Naive thymus-derived CD4-positive, alpha-beta T cell (primary cell): ENCODE data around the gene CYP1A2. TPM values are rescaled to one million over a fixed set of nuclear protein-coding genes. Genes with fewer than 3 reads are reported as not detected.
"Not testable (repeated sequence)": the region's sequence is repeated elsewhere in the genome, so short reads cannot be mapped to it uniquely, and the experiment has no call there.

Experiments used
- ATAC-seq: fragments of 150-1000 bp; cut with Tn5 transposase; 2 replicates; pipeline ENCODE4 v1.10.0; 2021; ENCODE audit warnings: mild to moderate bottlenecking, moderate library complexity
- CTCF ChIA-PET: fragments of 350-600 bp; sonication (Branson Sonifier 250); formaldehyde crosslinking; loops from one replicate; lab custom pipeline; 2021; ENCODE audit warnings: antibody characterized with exemption; lab: Charles Lee
- POLR2A ChIA-PET: fragments of 350-600 bp; sonication (Branson Sonifier 250); formaldehyde crosslinking; loops from one replicate; lab custom pipeline; 2021; ENCODE audit warnings: antibody characterized with exemption, inconsistent platforms; lab: Charles Lee
- DNase-seq, 9 donors: peaks; one replicate each; pipeline versions ENCODE4 v3.0.0 to v3.0.0-alpha.2; 2020 to 2022; ENCODE audit warnings: mixed read lengths in 1 of 9
- H3K27ac ChIP-seq: one replicate; pipeline ENCODE4 v1.7.0; 2013; ENCODE audit warnings: mild to moderate bottlenecking, low read depth, low read length, moderate library complexity
- H3K27me3 ChIP-seq, 2 donors: one replicate each; pipeline ENCODE4 v1.7.0; 2013; ENCODE audit warnings: low read length in 2 of 2, mild to moderate bottlenecking in 2 of 2, moderate library complexity in 2 of 2; ENCODE audit not compliant: control insufficient read depth in 2 of 2, insufficient read depth in 2 of 2
- H3K36me3 ChIP-seq, 3 experiments: 1 replicate in 2 of 3; 2 replicates in 1 of 3; pipeline ENCODE4 v1.7.0; 2013; ENCODE audit warnings: low read length in 3 of 3, mild to moderate bottlenecking in 3 of 3, moderate library complexity in 1 of 3; ENCODE audit not compliant: insufficient read depth in 3 of 3, control insufficient read depth in 2 of 3
- H3K4me1 ChIP-seq, 2 donors: one replicate each; pipeline ENCODE4 v1.7.0; 2013; ENCODE audit warnings: low read length in 2 of 2, mild to moderate bottlenecking in 2 of 2, moderate library complexity in 1 of 2; ENCODE audit not compliant: control insufficient read depth in 2 of 2, insufficient read depth in 2 of 2
- H3K4me3 ChIP-seq: 2 replicates; pipeline ENCODE4 v1.7.0; 2013; ENCODE audit warnings: mild to moderate bottlenecking, low read length
- H3K9me3 ChIP-seq, 3 experiments: 1 replicate in 2 of 3; 2 replicates in 1 of 3; pipeline ENCODE4 v1.7.0; 2013; ENCODE audit warnings: low read length in 3 of 3; ENCODE audit not compliant: control insufficient read depth in 2 of 3
- H3K27ac Mint-ChIP-seq, 9 donors: one replicate each; pipeline ENCODE4 v1.8.0; 2020 to 2022; ENCODE audit warnings: mixed read lengths in 9 of 9, mild to moderate bottlenecking in 8 of 9, moderate library complexity in 5 of 9, inconsistent platforms in 2 of 9
- H3K27me3 Mint-ChIP-seq, 5 donors: one replicate each; pipeline ENCODE4 v1.8.0; 2021 to 2022; ENCODE audit warnings: mixed read lengths in 5 of 5, mild to moderate bottlenecking in 1 of 5
- H3K36me3 Mint-ChIP-seq, 5 donors: one replicate each; pipeline ENCODE4 v1.8.0; 2020 to 2022; ENCODE audit warnings: mixed read lengths in 5 of 5, mild to moderate bottlenecking in 3 of 5, inconsistent platforms in 1 of 5
- H3K4me1 Mint-ChIP-seq, 7 donors: one replicate each; pipeline ENCODE4 v1.8.0; 2020 to 2022; ENCODE audit warnings: mixed read lengths in 7 of 7, mild to moderate bottlenecking in 3 of 7, inconsistent platforms in 1 of 7
- H3K4me3 Mint-ChIP-seq, 10 donors: one replicate each; pipeline ENCODE4 v1.8.0; 2020 to 2022; ENCODE audit warnings: mild to moderate bottlenecking in 10 of 10, mixed read lengths in 10 of 10, moderate library complexity in 6 of 10, inconsistent platforms in 2 of 10
- H3K9me3 Mint-ChIP-seq, 11 donors: one replicate each; pipeline ENCODE4 v1.8.0; 2020 to 2022; ENCODE audit warnings: mixed read lengths in 11 of 11, mild to moderate bottlenecking in 4 of 11, inconsistent platforms in 1 of 11, moderate library complexity in 1 of 11
- intact Hi-C, 2 donors: fragments of 100-400 bp; cut with micrococcal nuclease; formaldehyde crosslinking; loops; one replicate each; pipeline ENCODE4 v1.15.1; 2023
- polyA plus RNA-seq, 2 donors: library from polyadenylated mRNA; unstranded; fragments of 300-500 nt; fragmentation: Illumina TruSeq; gene quantifications; one replicate each; pipeline ENCODE4 v1.2.3, GENCODE V29; 2021
- total RNA-seq, 6 experiments: library from RNA in 5 of 6; stranded (reverse) in 5 of 6; gene quantifications; 1 replicate in 5 of 6; 2 replicates in 1 of 6; pipeline ENCODE4 v1.2.3 and lab custom pipeline; 2021 to 2026

CYP1A2 gene
- total and polyA plus RNA-seq, 7 experiments from 2014 or later = not detected

GRCh38 chr15:74725845-74726773 lies 22.5 kb upstream of the CYP1A2 start:
- Mint-ChIP-seq H3K9me3 (peaks cover 0 to 2% (median 0%) of the 10 kb centered on the region in 11 donors), H3K4me3 (peak overlapping the region; percentile 71 to 86 (median 78)), H3K27me3 (peaks cover 0 to 38% (median 7%) of the 10 kb centered on the region in 5 donors), H3K4me1 (peaks cover 4 to 12% (median 7%) of the 10 kb centered on the region in 7 donors), H3K27ac (peak overlapping the region in 1 of 9 donors; percentile 8), H3K36me3 (peaks cover 0 to 5% (median 0%) of the 10 kb centered on the region in 5 donors)
- peak; percentile 80 for ATAC-seq
- ChIA-PET CTCF (interaction anchor here (0.6 to 0.7 kb wide), 2 partner anchors 21 to 43 kb away, joined by 3 to 4 read pairs; no protein-coding TSS in a partner anchor), POLR2A (interaction anchor here (1.5 kb wide), 1 partner anchor 11 kb away, joined by 3 read pairs; no protein-coding TSS in a partner anchor)
- intact Hi-C loops = loop anchor here in 1 of 2 donors (1.0 kb wide), 2 partner anchors 14 to 30 kb away; partner anchors contain the start of gene EDC3
- Histone ChIP-seq H3K4me3 (peak overlapping the region; percentile 64), H3K27me3 (no peaks in the 10 kb centered on the region), H3K4me1 (peaks cover 3 to 6% of the 10 kb centered on the region in 2 donors), H3K9me3 (no peaks in the 10 kb centered on the region), H3K36me3 (no peaks in the 10 kb centered on the region), H3K27ac (peak overlapping the region; percentile 42)
- peak; percentile 22 to 65 (median 41) for DNase-seq

GRCh38 chr15:74726774-74727164 lies 21.9 kb upstream of the CYP1A2 start:
- H3K9me3 ChIP-seq = no peaks in the 10 kb centered on the region
- DNase-seq = peak in 1 of 9 donors; percentile 5
- Mint-ChIP-seq H3K9me3 (peaks cover 0 to 2% (median 0%) of the 10 kb centered on the region in 11 donors), H3K27ac (peak overlapping the region in 2 of 9 donors; percentile 6 to 8), H3K4me1 (peaks cover 4 to 12% (median 7%) of the 10 kb centered on the region in 7 donors), H3K4me3 (peak overlapping the region; percentile 66 to 86 (median 74)), H3K27me3 (peaks cover 0 to 43% (median 7%) of the 10 kb centered on the region in 5 donors), H3K36me3 (peaks cover 0 to 5% (median 0%) of the 10 kb centered on the region in 5 donors)
- H3K4me1 ChIP-seq = peaks cover 3 to 6% of the 10 kb centered on the region in 2 donors
- ChIA-PET POLR2A (interaction anchor here (1.5 kb wide), 1 partner anchor 11 kb away, joined by 3 read pairs; no protein-coding TSS in a partner anchor), CTCF (interaction anchor here (0.7 kb wide), 1 partner anchor 22 kb away, joined by 3 read pairs; no protein-coding TSS in a partner anchor)
- peak overlapping the region; percentile 64 for H3K4me3 ChIP-seq
- no peak for ATAC-seq
- no peak overlapping the region for H3K27ac ChIP-seq
- intact Hi-C loops = loop anchor here in 1 of 2 donors (1.0 kb wide), 2 partner anchors 14 to 30 kb away; partner anchors contain the start of gene EDC3
- H3K36me3 ChIP-seq = no peaks in the 10 kb centered on the region
- no peaks in the 10 kb centered on the region for H3K27me3 ChIP-seq

- intact Hi-C loops = no loop called here
Observed at GRCh38 chr15:74727727-74728126, 20.9 kb upstream of the CYP1A2 start.

GRCh38 chr15:74728699-74729098 lies 19.9 kb upstream of the CYP1A2 start:
- CTCF ChIA-PET, H3K27ac Mint-ChIP-seq, H3K4me1 ChIP-seq, intact Hi-C loops, H3K9me3 ChIP-seq, H3K27me3 ChIP-seq, DNase-seq, H3K4me3 Mint-ChIP-seq, H3K9me3 Mint-ChIP-seq, H3K4me3 ChIP-seq, ATAC-seq, H3K27ac ChIP-seq, POLR2A ChIA-PET, H3K36me3 Mint-ChIP-seq, H3K36me3 ChIP-seq: not testable (repeated sequence)
- peaks cover 4 to 12% (median 7%) of the 10 kb centered on the region in 7 donors for H3K4me1 Mint-ChIP-seq
- H3K27me3 Mint-ChIP-seq = peaks cover 0 to 40% (median 9%) of the 10 kb centered on the region in 5 donors

More at GRCh38 chr15:74727727-74728126, 20.9 kb upstream of the CYP1A2 start:
- Mint-ChIP-seq H3K27me3 (peaks cover 0 to 44% (median 7%) of the 10 kb centered on the region in 5 donors), H3K4me1 (peaks cover 4 to 12% (median 7%) of the 10 kb centered on the region in 7 donors), H3K4me3 (peak overlapping the region in 6 of 10 donors; percentile 13 to 84 (median 56)), H3K9me3 (peaks cover 0 to 2% (median 0%) of the 10 kb centered on the region in 11 donors), H3K36me3 (peaks cover 0 to 5% (median 0%) of the 10 kb centered on the region in 5 donors), H3K27ac (no peak overlapping the region)
- no peaks in the 10 kb centered on the region for H3K36me3 ChIP-seq
- H3K27ac ChIP-seq = no peak overlapping the region
- POLR2A ChIA-PET = no interaction called here
- H3K4me3 ChIP-seq = no peak overlapping the region
- no peak for ATAC-seq
- DNase-seq = no peak
- CTCF ChIA-PET = no interaction called here
- H3K4me1 ChIP-seq = peaks cover 3 to 6% of the 10 kb centered on the region in 2 donors
- H3K9me3 ChIP-seq = no peaks in the 10 kb centered on the region
- H3K27me3 ChIP-seq = no peaks in the 10 kb centered on the region

GRCh38 chr15:74729372-74729771 lies 19.3 kb upstream of the CYP1A2 start:
- H3K4me3 ChIP-seq, DNase-seq, intact Hi-C loops, H3K36me3 Mint-ChIP-seq, CTCF ChIA-PET, H3K4me1 ChIP-seq, ATAC-seq, H3K9me3 ChIP-seq, H3K27ac ChIP-seq, H3K27me3 ChIP-seq, H3K4me3 Mint-ChIP-seq, H3K36me3 ChIP-seq, H3K27ac Mint-ChIP-seq, POLR2A ChIA-PET, H3K9me3 Mint-ChIP-seq: not testable (repeated sequence)
- H3K27me3 Mint-ChIP-seq = peaks cover 0 to 36% (median 16%) of the 10 kb centered on the region in 5 donors
- peaks cover 4 to 11% (median 7%) of the 10 kb centered on the region in 7 donors for H3K4me1 Mint-ChIP-seq

GRCh38 chr15:74730619-74731316 lies 17.9 kb upstream of the CYP1A2 start:
- CTCF ChIA-PET = no interaction called here
- no peak overlapping the region for H3K4me3 Mint-ChIP-seq

More at GRCh38 chr15:74730619-74731316, 17.9 kb upstream of the CYP1A2 start:
- peaks cover 4 to 7% (median 6%) of the 10 kb centered on the region in 7 donors for H3K4me1 Mint-ChIP-seq
- H3K27ac Mint-ChIP-seq = no peak overlapping the region
- ATAC-seq (no peak), DNase-seq (no peak)
- POLR2A ChIA-PET = no interaction called here
- H3K4me3 ChIP-seq = no peak overlapping the region
- intact Hi-C loops = no loop called here
- peaks cover 3 to 6% of the 10 kb centered on the region in 2 donors for H3K4me1 ChIP-seq
- no peaks in the 10 kb centered on the region for H3K9me3 ChIP-seq
- H3K9me3 Mint-ChIP-seq = peaks cover 0 to 2% (median 0%) of the 10 kb centered on the region in 11 donors
- peaks cover 0 to 5% (median 0%) of the 10 kb centered on the region in 5 donors for H3K36me3 Mint-ChIP-seq
- no peaks in the 10 kb centered on the region for H3K27me3 ChIP-seq
- no peak overlapping the region for H3K27ac ChIP-seq
- no peaks in the 10 kb centered on the region for H3K36me3 ChIP-seq
- peaks cover 8 to 32% (median 21%) of the 10 kb centered on the region in 5 donors for H3K27me3 Mint-ChIP-seq
